ENCODE measurements around the gene SPEG. TPM values are rescaled to one million over a fixed set of nuclear protein-coding genes. Genes with fewer than 3 reads are reported as not detected.

SPEG gene
- total and polyA plus RNA-seq, 3 experiments from 2014 or later, result 0.48 to 1.0 (median 0.94) TPM

- Mint-ChIP-seq H3K36me3 (no peaks in the 10 kb centered on the region), H3K9me3 (no peaks in the 10 kb centered on the region), H3K27me3 (peaks cover 22 to 28% of the 10 kb centered on the region in 2 donors), H3K4me1 (peaks cover 12 to 18% (median 15%) of the 10 kb centered on the region in 3 donors), H3K27ac (peak overlapping the region in 3 of 8 donors; percentile 35 to 66 (median 36)), H3K4me3 (peak overlapping the region; percentile 75 to 82 (median 77))
- H3K4me3 ChIP-seq (ENCODE audit: low read length), result no peak overlapping the region
- ChIA-PET POLR2A (no interaction called here), CTCF (interaction anchor here (1.6 kb wide), 1 partner anchor 87 kb away, joined by 6 read pairs; no protein-coding TSS in a partner anchor)
- H3K4me1 ChIP-seq (ENCODE audit: insufficient read depth, low read length), result no peaks in the 10 kb centered on the region
- peaks cover 4% of the 10 kb centered on the region for H3K27me3 ChIP-seq (ENCODE audit: insufficient read depth, low read length, poor library complexity, severe bottlenecking)
- H3K9me3 ChIP-seq (ENCODE audit: low read length), result no peaks in the 10 kb centered on the region
- DNase-seq, result no peak
- H3K36me3 ChIP-seq (ENCODE audit: insufficient read depth, low read length), result no peaks in the 10 kb centered on the region
- H3K27ac ChIP-seq (ENCODE audit: low read depth, low read length), result no peak overlapping the region
Observed at GRCh38 chr2:219443016-219443696, 8.5 kb downstream of the SPEG start.

GRCh38 chr2:219443697-219444023 is 9.0 kb downstream of the SPEG start:
- Histone ChIP-seq H3K9me3 (ENCODE audit: low read length) (no peaks in the 10 kb centered on the region), H3K36me3 (ENCODE audit: insufficient read depth, low read length) (no peaks in the 10 kb centered on the region), H3K27ac (ENCODE audit: low read depth, low read length) (no peak overlapping the region), H3K4me3 (ENCODE audit: low read length) (no peak overlapping the region), H3K27me3 (ENCODE audit: insufficient read depth, low read length, poor library complexity, severe bottlenecking) (peaks cover 4% of the 10 kb centered on the region), H3K4me1 (ENCODE audit: insufficient read depth, low read length) (no peaks in the 10 kb centered on the region)
- H3K4me1 Mint-ChIP-seq, result peaks cover 12 to 18% (median 15%) of the 10 kb centered on the region in 3 donors
- H3K27me3 Mint-ChIP-seq, result peaks cover 22 to 28% of the 10 kb centered on the region in 2 donors
- H3K27ac Mint-ChIP-seq, result no peak overlapping the region
- H3K36me3 Mint-ChIP-seq, result no peaks in the 10 kb centered on the region
- peak in 1 of 5 donors; percentile 20 for DNase-seq
- H3K9me3 Mint-ChIP-seq, result no peaks in the 10 kb centered on the region
- CTCF ChIA-PET, result no interaction called here
- H3K4me3 Mint-ChIP-seq, result peak overlapping the region in 2 of 7 donors; percentile 29 to 77
- POLR2A ChIA-PET, result no interaction called here

- H3K27ac Mint-ChIP-seq, result no peak overlapping the region
Observed at GRCh38 chr2:219444566-219445091, 10.0 kb downstream of the SPEG start.

GRCh38 chr2:219445220-219445640 is 10.6 kb downstream of the SPEG start:
- H3K27ac ChIP-seq (ENCODE audit: low read depth, low read length), result no peak overlapping the region
- POLR2A ChIA-PET, result no interaction called here
- CTCF ChIA-PET, result no interaction called here

More at GRCh38 chr2:219444566-219445091, 10.0 kb downstream of the SPEG start:
- no peak overlapping the region for H3K4me3 ChIP-seq (ENCODE audit: low read length)
- no peaks in the 10 kb centered on the region for H3K9me3 ChIP-seq (ENCODE audit: low read length)
- Mint-ChIP-seq H3K27me3 (peaks cover 26 to 32% of the 10 kb centered on the region in 2 donors), H3K4me3 (no peak overlapping the region), H3K4me1 (peaks cover 13 to 21% (median 15%) of the 10 kb centered on the region in 3 donors), H3K9me3 (no peaks in the 10 kb centered on the region), H3K36me3 (peaks cover 0 to under 1% (median 0%) of the 10 kb centered on the region in 3 donors)
- no peak for DNase-seq
- no peak overlapping the region for H3K27ac ChIP-seq (ENCODE audit: low read depth, low read length)
- ChIA-PET POLR2A (no interaction called here), CTCF (no interaction called here)
- peaks cover 4% of the 10 kb centered on the region for H3K27me3 ChIP-seq (ENCODE audit: insufficient read depth, low read length, poor library complexity, severe bottlenecking)
- H3K36me3 ChIP-seq (ENCODE audit: insufficient read depth, low read length), result no peaks in the 10 kb centered on the region
- H3K4me1 ChIP-seq (ENCODE audit: insufficient read depth, low read length), result no peaks in the 10 kb centered on the region

GRCh38 chr2:219446101-219446504 is 11.5 kb downstream of the SPEG start:
- POLR2A ChIA-PET, result no interaction called here
- CTCF ChIA-PET, result interaction anchor here (0.7 kb wide), 1 partner anchor 11 kb away, joined by 5 read pairs; the partner anchor contains the start of gene SPEG

More at GRCh38 chr2:219445220-219445640, 10.6 kb downstream of the SPEG start:
- Histone ChIP-seq H3K27me3 (ENCODE audit: insufficient read depth, low read length, poor library complexity, severe bottlenecking) (peaks cover 4% of the 10 kb centered on the region), H3K4me1 (ENCODE audit: insufficient read depth, low read length) (no peaks in the 10 kb centered on the region), H3K9me3 (ENCODE audit: low read length) (no peaks in the 10 kb centered on the region), H3K4me3 (ENCODE audit: low read length) (no peak overlapping the region), H3K36me3 (ENCODE audit: insufficient read depth, low read length) (no peaks in the 10 kb centered on the region)
- peaks cover 22 to 32% of the 10 kb centered on the region in 2 donors for H3K27me3 Mint-ChIP-seq
- H3K9me3 Mint-ChIP-seq, result no peaks in the 10 kb centered on the region
- DNase-seq, result no peak
- no peak overlapping the region for H3K27ac Mint-ChIP-seq
- H3K4me3 Mint-ChIP-seq, result peak overlapping the region in 1 of 7 donors; percentile 30
- H3K36me3 Mint-ChIP-seq, result peaks cover 0 to 5% (median 0%) of the 10 kb centered on the region in 3 donors
- H3K4me1 Mint-ChIP-seq, result peaks cover 15 to 25% (median 15%) of the 10 kb centered on the region in 3 donors

GRCh38 chr2:219446689-219447088 is 12.0 kb downstream of the SPEG start:
- Mint-ChIP-seq H3K4me1 (peaks cover 7 to 16% (median 8%) of the 10 kb centered on the region in 3 donors), H3K36me3 (peaks cover 0 to 5% (median 0%) of the 10 kb centered on the region in 3 donors), H3K27ac (no peak overlapping the region), H3K9me3 (no peaks in the 10 kb centered on the region), H3K27me3 (peaks cover 21 to 31% of the 10 kb centered on the region in 2 donors), H3K4me3 (no peak overlapping the region)
- Histone ChIP-seq H3K27me3 (ENCODE audit: insufficient read depth, low read length, poor library complexity, severe bottlenecking) (no peaks in the 10 kb centered on the region), H3K9me3 (ENCODE audit: low read length) (no peaks in the 10 kb centered on the region), H3K4me3 (ENCODE audit: low read length) (no peak overlapping the region), H3K36me3 (ENCODE audit: insufficient read depth, low read length) (no peaks in the 10 kb centered on the region), H3K4me1 (ENCODE audit: insufficient read depth, low read length) (no peaks in the 10 kb centered on the region), H3K27ac (ENCODE audit: low read depth, low read length) (no peak overlapping the region)
- no peak for DNase-seq
- POLR2A ChIA-PET, result interaction anchor here (0.6 kb wide), 1 partner anchor 553 kb away, joined by 3 read pairs; no protein-coding TSS in a partner anchor
- CTCF ChIA-PET, result interaction anchor here (0.7 to 0.8 kb wide), 2 partner anchors 11 to 12 kb away, joined by 3 to 5 read pairs; partner anchors contain the start of gene SPEG

More at GRCh38 chr2:219446101-219446504, 11.5 kb downstream of the SPEG start:
- Mint-ChIP-seq H3K36me3 (peaks cover 0 to 5% (median 0%) of the 10 kb centered on the region in 3 donors), H3K4me1 (peaks cover 11 to 21% (median 11%) of the 10 kb centered on the region in 3 donors), H3K27ac (no peak overlapping the region), H3K4me3 (peak overlapping the region in 1 of 7 donors; percentile 56), H3K9me3 (no peaks in the 10 kb centered on the region), H3K27me3 (peaks cover 21 to 35% of the 10 kb centered on the region in 2 donors)
- no peaks in the 10 kb centered on the region for H3K36me3 ChIP-seq (ENCODE audit: insufficient read depth, low read length)
- H3K9me3 ChIP-seq (ENCODE audit: low read length), result no peaks in the 10 kb centered on the region
- H3K27me3 ChIP-seq (ENCODE audit: insufficient read depth, low read length, poor library complexity, severe bottlenecking), result no peaks in the 10 kb centered on the region
- no peak for DNase-seq
- no peaks in the 10 kb centered on the region for H3K4me1 ChIP-seq (ENCODE audit: insufficient read depth, low read length)
- H3K27ac ChIP-seq (ENCODE audit: low read depth, low read length), result no peak overlapping the region
- H3K4me3 ChIP-seq (ENCODE audit: low read length), result no peak overlapping the region

GRCh38 chr2:219447242-219448098 is 12.8 kb downstream of the SPEG start:
- CTCF ChIA-PET, result interaction anchor here (0.8 kb wide), 1 partner anchor 11 kb away, joined by 3 read pairs; no protein-coding TSS in a partner anchor
- POLR2A ChIA-PET, result interaction anchor here (0.6 kb wide), 1 partner anchor 553 kb away, joined by 3 read pairs; no protein-coding TSS in a partner anchor
- Histone ChIP-seq H3K36me3 (ENCODE audit: insufficient read depth, low read length) (no peaks in the 10 kb centered on the region), H3K27ac (ENCODE audit: low read depth, low read length) (no peak overlapping the region), H3K4me3 (ENCODE audit: low read length) (no peak overlapping the region), H3K9me3 (ENCODE audit: low read length) (no peaks in the 10 kb centered on the region), H3K27me3 (ENCODE audit: insufficient read depth, low read length, poor library complexity, severe bottlenecking) (no peaks in the 10 kb centered on the region), H3K4me1 (ENCODE audit: insufficient read depth, low read length) (no peaks in the 10 kb centered on the region)
- peaks cover 21 to 33% of the 10 kb centered on the region in 2 donors for H3K27me3 Mint-ChIP-seq
- no peak overlapping the region for H3K4me3 Mint-ChIP-seq
- peaks cover 6 to 14% (median 7%) of the 10 kb centered on the region in 3 donors for H3K4me1 Mint-ChIP-seq
- H3K9me3 Mint-ChIP-seq, result no peaks in the 10 kb centered on the region
- peak in 1 of 5 donors; percentile 37 for DNase-seq
- H3K36me3 Mint-ChIP-seq, result peaks cover 0 to 5% (median 0%) of the 10 kb centered on the region in 3 donors
- H3K27ac Mint-ChIP-seq, result no peak overlapping the region

Measured in CD8-positive, alpha-beta memory T cell (primary cell).